GM12878 (cell line): Measurements from ENCODE around the gene OR4N5. TPM values are rescaled to one million over a fixed set of nuclear protein-coding genes. Genes with fewer than 3 reads are reported as not detected.

Experiments used
- ATAC-seq: fragments of 200-7000 bp; cut with Tn5 transposase; 3 replicates; pipeline ENCODE4 v1.9.1; 2020; ENCODE audit warnings: mild to moderate bottlenecking, moderate library complexity
- BruUV-seq: library from RNA; stranded (reverse); fragments of 400-500 nt; replicated peaks from 2 replicates; lab custom pipeline; 2021; lab: Mats Ljungman, UMichigan
- CTCF ChIA-PET: fragments of 300-600 bp; sonication (Branson Sonifier 250); formaldehyde crosslinking; extraction: SDS; loops from one replicate; lab custom pipeline; 2021; ENCODE audit warnings: inconsistent platforms; lab: Yijun Ruan, JAX
- POLR2A ChIA-PET: fragments of 350-600 bp; formaldehyde crosslinking; extraction: SDS; loops from one replicate; lab custom pipeline; 2021; ENCODE audit warnings: inconsistent platforms; lab: Charles Lee
- RAD21 ChIA-PET: fragments of 300-600 bp; sonication (Branson Sonifier 250); formaldehyde crosslinking; loops from one replicate; lab custom pipeline; 2023; ENCODE audit warnings: antibody characterized with exemption; ENCODE audit not compliant: unreplicated experiment; lab: Charles Lee
- SMC1A ChIA-PET: fragments of 300-600 bp; sonication (Branson Sonifier 250); formaldehyde crosslinking; loops from one replicate; lab custom pipeline; 2023; ENCODE audit not compliant: unreplicated experiment, uncharacterized antibody; lab: Charles Lee
- DNase-seq: peaks from one replicate; pipeline ENCODE4 v3.0.0-alpha.2; 2011; ENCODE audit warnings: low read depth, low spot score
- FAIRE-seq: peaks from 3 replicates; lab custom pipeline; 2011; peaks lifted over from hg19 to GRCh38; lab: Jason Lieb, UNC
- H2AFZ ChIP-seq: 2 replicates; pipeline ENCODE4 v1.6.0; 2011; ENCODE audit warnings: low read depth, low read length, control low read depth; ENCODE audit not compliant: control insufficient read depth
- H3K27ac ChIP-seq: 2 replicates; pipeline ENCODE4 v1.5.1; 2011; ENCODE audit warnings: control low read depth; ENCODE audit not compliant: control insufficient read depth, insufficient read depth
- H3K27me3 ChIP-seq, 2 experiments: replicated peaks in 1 of 2; 2 replicates each; pipeline versions ENCODE4 v1.6.0 to v1.6.1; 2011; ENCODE audit warnings: low read length in 1 of 2; ENCODE audit not compliant: control insufficient read depth in 2 of 2, insufficient read depth in 2 of 2
- H3K36me3 ChIP-seq, 2 experiments: 2 replicates each; pipeline ENCODE4 v1.5.1; 2011; ENCODE audit warnings: low read length in 1 of 2; ENCODE audit not compliant: control insufficient read depth in 2 of 2, insufficient read depth in 2 of 2
- H3K4me1 ChIP-seq: 2 replicates; pipeline ENCODE4 v1.6.1; 2011; ENCODE audit warnings: mild to moderate bottlenecking, low read length, moderate library complexity, mixed read lengths; ENCODE audit not compliant: control insufficient read depth, insufficient read depth
- H3K4me2 ChIP-seq: 2 replicates; pipeline ENCODE4 v1.6.0; 2011; ENCODE audit warnings: control low read depth; ENCODE audit not compliant: control insufficient read depth, insufficient read depth
- H3K4me3 ChIP-seq: fragments of 200-600 bp; sonication (generic); 2 replicates; pipeline ENCODE4 v1.5.1; 2016
- H3K79me2 ChIP-seq: 2 replicates; pipeline ENCODE4 v1.6.0; 2011; ENCODE audit warnings: low read length; ENCODE audit not compliant: control insufficient read depth, insufficient read depth
- H3K9ac ChIP-seq: 2 replicates; pipeline ENCODE4 v1.8.0; 2011; ENCODE audit warnings: low read length, control low read depth, mixed read lengths; ENCODE audit not compliant: control insufficient read depth, insufficient read depth
- H3K9me3 ChIP-seq: replicated peaks from 3 replicates; pipeline ENCODE4 v1.5.1; 2011; ENCODE audit warnings: mild to moderate bottlenecking, low read length; ENCODE audit not compliant: control insufficient read depth, insufficient read depth
- H4K20me1 ChIP-seq: 2 replicates; pipeline ENCODE4 v1.6.0; 2011; ENCODE audit not compliant: control insufficient read depth, insufficient read depth
- GATAD2B ChIP-seq: fragments of 450-650 bp; conservative IDR thresholded peaks from 2 replicates; pipeline ENCODE4 v1.6.1; 2017; ENCODE audit warnings: low read depth, mild to moderate bottlenecking, moderate library complexity
- MEF2B ChIP-seq: fragments of 450-650 bp; IDR thresholded peaks from 2 replicates; pipeline ENCODE4 v1.6.1; 2018; ENCODE audit warnings: mild to moderate bottlenecking, moderate library complexity; ENCODE audit not compliant: partially characterized antibody, poor library complexity, severe bottlenecking
- POLR2A ChIP-seq: IDR thresholded peaks from 2 replicates; pipeline ENCODE4 v1.6.1; 2011; ENCODE audit warnings: low read depth, mild to moderate bottlenecking, low read length
- ZBTB4 ChIP-seq: fragments of 450-650 bp; formaldehyde crosslinking; IDR thresholded peaks from 2 replicates; pipeline ENCODE4 v1.4.0; 2022; ENCODE audit warnings: mild to moderate bottlenecking, moderate library complexity
- WGBS: methylation state at CpG from one replicate; pipeline ENCODE4 v1.1.6; 2016; ENCODE audit warnings: low lambda C conversion rate; ENCODE audit not compliant: insufficient replicate concordance, insufficient coverage; ENCODE audit errors: missing lambda C conversion rate; 5-methylcytosine and 5-hydroxymethylcytosine counted together
- in situ Hi-C: fragments of 300-500 bp; cut with MboI; formaldehyde crosslinking; loops from 9 replicates; pipeline ENCODE4 v1.14.3; 2018; ENCODE audit warnings: mixed read lengths
- intact Hi-C: fragments of 100-400 bp; cut with micrococcal nuclease; formaldehyde crosslinking; loops from one replicate; pipeline ENCODE4 v1.14.2; 2022; ENCODE audit not compliant: unreplicated experiment
- polyA plus RNA-seq, 11 experiments: library from polyadenylated mRNA; depleted of rRNA in 4 of 11; unstranded in 6 of 11; stranded (reverse) in 5 of 11; fragments of >200 nt; fragmentation: Nextera tagmentation in 4 of 11; fragmentation: Illumina TruSeq in 1 of 11; extraction: Ambion mirVana in 4 of 11; extraction: Trizol in 1 of 11; gene quantifications; 1 replicate in 1 of 11; 2 replicates in 10 of 11; pipeline versions ENCODE4 v1.2.1 to v1.2.3, GENCODE V29; 2011 to 2016; ENCODE audit warnings: inconsistent platforms in 2 of 11, missing spikeins in 2 of 11, low read depth in 1 of 11
- total RNA-seq, 4 experiments: library from RNA; depleted of rRNA in 3 of 4; stranded (reverse); fragments of >200 nt in 3 of 4; fragmentation: Illumina TruSeq in 1 of 4; extraction: Trizol in 1 of 4; gene quantifications; 2 replicates each; pipeline versions ENCODE4 v1.2.1 to v1.2.3, GENCODE V29; 2013 to 2021
- TF ChIP-seq, protein P1 (sequence below): fragments of 450-650 bp; IDR thresholded peaks from 2 replicates; pipeline ENCODE4 v1.6.1; 2017; ENCODE audit warnings: low read depth, mild to moderate bottlenecking, moderate library complexity
- TF ChIP-seq, protein P2 (sequence below): fragments of 450-650 bp; IDR thresholded peaks from 2 replicates; pipeline ENCODE4 v1.6.1; 2018; ENCODE audit warnings: borderline replicate concordance, mild to moderate bottlenecking; ENCODE audit not compliant: partially characterized antibody

Gene OR4N5
- total and polyA plus RNA-seq, 10 of the 15 experiments (the other 5 are each of a cell fraction or from before 2014, with no cell fraction given): not detected

DNA sequence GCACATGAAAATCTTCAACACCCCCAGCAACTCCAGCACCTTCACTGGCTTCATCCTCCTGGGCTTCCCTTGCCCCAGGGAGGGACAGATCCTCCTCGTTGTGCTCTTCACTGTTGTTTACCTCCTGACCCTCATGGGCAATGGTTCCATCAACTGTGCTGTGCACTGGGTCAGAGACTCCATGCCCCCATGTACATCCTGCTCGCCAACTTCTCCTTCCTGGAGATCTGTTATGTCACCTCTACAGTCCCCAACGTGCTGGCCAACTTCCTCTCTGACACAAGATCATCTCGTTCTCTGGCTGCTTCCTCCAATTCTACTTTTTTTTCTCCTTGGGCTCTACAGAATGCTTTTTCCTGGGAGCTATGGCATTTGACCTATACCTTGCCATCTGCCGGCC is 40.6 kb downstream of the OR4N5 start:
- Histone ChIP-seq H3K4me2 (no peak overlapping the region), H3K36me3 (no peaks in the 10 kb centered on the region), H3K9ac (no peak overlapping the region), H3K4me1 (no peaks in the 10 kb centered on the region), H3K27ac (no peak overlapping the region), H2AFZ (no peak overlapping the region), H3K79me2 (no peaks in the 10 kb centered on the region), H3K9me3 (no peaks in the 10 kb centered on the region), H4K20me1 (no peaks in the 10 kb centered on the region), H3K4me3 (no peak overlapping the region), H3K27me3 (no peaks in the 10 kb centered on the region; a peak in 1 of 4 replicates)
- TF ChIP-seq GATAD2B: no peak
- CTCF ChIA-PET: no interaction called here
- POLR2A ChIA-PET: no interaction called here
- intact Hi-C loops (no loop called here), in situ Hi-C loops (no loop called here)
- RAD21 ChIA-PET: no interaction called here
- no TSS peak for BruUV-seq
- SMC1A ChIA-PET: no interaction called here
- FAIRE-seq (no peak), DNase-seq (no peak), ATAC-seq (no peak)
- WGBS: 20% methylated on average over 5 of the region's 5 CpGs

- SMC1A ChIA-PET: no interaction called here
- no peak overlapping the region for H3K27ac ChIP-seq
- H4K20me1 ChIP-seq: no peaks in the 10 kb centered on the region
- no peak overlapping the region for H3K9ac ChIP-seq
- no peaks in the 10 kb centered on the region for H3K4me1 ChIP-seq
- H3K79me2 ChIP-seq: no peaks in the 10 kb centered on the region
- 23% methylated on average over 2 of the region's 2 CpGs for WGBS
- no peak for DNase-seq
- H3K27me3 ChIP-seq: no peaks in the 10 kb centered on the region; a peak in 1 of 4 replicates
- H3K4me2 ChIP-seq: no peak overlapping the region
- CTCF ChIA-PET: no interaction called here
- no peak overlapping the region for H2AFZ ChIP-seq
- intact Hi-C loops (no loop called here), in situ Hi-C loops (no loop called here)
- H3K4me3 ChIP-seq: no peak overlapping the region
- no peaks in the 10 kb centered on the region for H3K9me3 ChIP-seq
- H3K36me3 ChIP-seq: no peaks in the 10 kb centered on the region
- POLR2A ChIA-PET: no interaction called here
- no peak for ATAC-seq
- FAIRE-seq: no peak
- RAD21 ChIA-PET: no interaction called here
- no TSS peak for BruUV-seq
- no peak for TF ChIP-seq MEF2B
- TF ChIP-seq, protein P1, sequence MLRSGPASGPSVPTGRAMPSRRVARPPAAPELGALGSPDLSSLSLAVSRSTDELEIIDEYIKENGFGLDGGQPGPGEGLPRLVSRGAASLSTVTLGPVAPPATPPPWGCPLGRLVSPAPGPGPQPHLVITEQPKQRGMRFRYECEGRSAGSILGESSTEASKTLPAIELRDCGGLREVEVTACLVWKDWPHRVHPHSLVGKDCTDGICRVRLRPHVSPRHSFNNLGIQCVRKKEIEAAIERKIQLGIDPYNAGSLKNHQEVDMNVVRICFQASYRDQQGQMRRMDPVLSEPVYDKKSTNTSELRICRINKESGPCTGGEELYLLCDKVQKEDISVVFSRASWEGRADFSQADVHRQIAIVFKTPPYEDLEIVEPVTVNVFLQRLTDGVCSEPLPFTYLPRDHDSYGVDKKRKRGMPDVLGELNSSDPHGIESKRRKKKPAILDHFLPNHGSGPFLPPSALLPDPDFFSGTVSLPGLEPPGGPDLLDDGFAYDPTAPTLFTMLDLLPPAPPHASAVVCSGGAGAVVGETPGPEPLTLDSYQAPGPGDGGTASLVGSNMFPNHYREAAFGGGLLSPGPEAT: no peak
- TF ChIP-seq ZBTB4: no peak
- TF ChIP-seq POLR2A: no peak
- TF ChIP-seq, protein P2, sequence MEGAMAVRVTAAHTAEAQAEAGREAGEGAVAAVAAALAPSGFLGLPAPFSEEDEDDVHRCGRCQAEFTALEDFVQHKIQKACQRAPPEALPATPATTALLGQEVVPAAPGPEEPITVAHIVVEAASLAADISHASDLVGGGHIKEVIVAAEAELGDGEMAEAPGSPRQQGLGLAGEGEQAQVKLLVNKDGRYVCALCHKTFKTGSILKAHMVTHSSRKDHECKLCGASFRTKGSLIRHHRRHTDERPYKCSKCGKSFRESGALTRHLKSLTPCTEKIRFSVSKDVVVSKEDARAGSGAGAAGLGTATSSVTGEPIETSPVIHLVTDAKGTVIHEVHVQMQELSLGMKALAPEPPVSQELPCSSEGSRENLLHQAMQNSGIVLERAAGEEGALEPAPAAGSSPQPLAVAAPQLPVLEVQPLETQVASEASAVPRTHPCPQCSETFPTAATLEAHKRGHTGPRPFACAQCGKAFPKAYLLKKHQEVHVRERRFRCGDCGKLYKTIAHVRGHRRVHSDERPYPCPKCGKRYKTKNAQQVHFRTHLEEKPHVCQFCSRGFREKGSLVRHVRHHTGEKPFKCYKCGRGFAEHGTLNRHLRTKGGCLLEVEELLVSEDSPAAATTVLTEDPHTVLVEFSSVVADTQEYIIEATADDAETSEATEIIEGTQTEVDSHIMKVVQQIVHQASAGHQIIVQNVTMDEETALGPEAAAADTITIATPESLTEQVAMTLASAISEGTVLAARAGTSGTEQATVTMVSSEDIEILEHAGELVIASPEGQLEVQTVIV: no peak
Observed at GRCh38 chr14:20179880-20180279, 41.3 kb downstream of the OR4N5 start.
